Prostate gland (tissue), 2 donors: Measurements from ENCODE around the gene OR52I2.

ENCODE experiments used
- CTCF ChIP-seq, 4 experiments: fragments of 200-600 bp in 2 of 4; fragments of 450-650 bp in 2 of 4; sonication (generic) in 2 of 4; IDR thresholded peaks; 1 replicate in 3 of 4; 2 replicates in 1 of 4; pipeline ENCODE4 v1.5.1; 2016 to 2019; ENCODE audit warnings: antibody characterized with exemption in 4 of 4, mild to moderate bottlenecking in 2 of 4, moderate library complexity in 2 of 4
- POLR2A ChIP-seq: fragments of 450-650 bp; IDR thresholded peaks from one replicate; pipeline ENCODE4 v1.6.1; 2016; ENCODE audit warnings: antibody characterized with exemption, mild to moderate bottlenecking

DNA sequence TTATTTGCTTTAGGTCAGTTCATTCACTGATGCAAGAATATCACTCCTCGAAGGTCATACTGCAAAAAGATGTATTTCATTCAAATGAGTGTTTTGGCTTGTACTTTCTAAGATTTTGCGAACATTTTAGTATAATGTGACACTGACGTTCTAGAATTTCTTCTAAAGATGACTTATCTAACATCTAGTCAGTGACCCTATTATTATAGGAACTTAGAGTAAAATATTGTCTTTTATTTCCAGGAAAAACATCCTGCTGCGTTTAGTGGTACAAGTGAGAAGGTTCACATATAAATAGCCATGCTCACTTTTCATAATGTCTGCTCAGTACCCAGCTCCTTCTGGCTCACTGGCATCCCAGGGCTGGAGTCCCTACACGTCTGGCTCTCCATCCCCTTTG is 36.7 kb upstream of the OR52I2 start, which contains the start of gene OR52M1:
- no peak for TF ChIP-seq CTCF (IDR thresholded peaks at IDR 0.05)
- no peak for TF ChIP-seq POLR2A
